NB4 (cell line): ENCODE data around the gene PTGFRN.

Source experiments
- POLR2A ChIP-seq: IDR thresholded peaks from 2 replicates; pipeline ENCODE4 v1.6.1; 2011; ENCODE audit warnings: mild to moderate bottlenecking; ENCODE audit not compliant: insufficient read length; ENCODE audit errors: extremely low read depth
- TF ChIP-seq, protein P1 (sequence below): IDR thresholded peaks from one replicate; pipeline ENCODE4 v1.5.1; 2012; ENCODE audit warnings: low read depth, low read length

DNA sequence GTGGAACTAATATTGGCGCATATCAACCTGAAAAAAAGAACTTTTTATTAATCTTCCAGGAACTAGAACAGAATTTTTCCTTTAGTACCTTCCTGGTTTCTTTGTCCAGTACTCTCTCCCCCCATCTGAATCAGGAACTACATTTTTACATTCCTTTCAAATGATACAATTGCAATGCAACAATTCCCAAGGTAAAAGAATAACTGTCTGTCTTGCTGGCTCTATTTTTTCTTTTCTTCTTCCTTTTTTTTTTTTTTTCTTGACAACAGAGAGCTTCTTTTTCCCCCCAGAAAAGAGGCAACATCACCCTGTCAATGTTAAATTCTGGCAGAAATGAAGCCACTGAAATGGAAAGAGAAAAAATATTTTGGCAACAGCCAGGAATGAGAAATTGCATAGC, 87.3 kb downstream of the PTGFRN start:
- TF ChIP-seq, protein P1, sequence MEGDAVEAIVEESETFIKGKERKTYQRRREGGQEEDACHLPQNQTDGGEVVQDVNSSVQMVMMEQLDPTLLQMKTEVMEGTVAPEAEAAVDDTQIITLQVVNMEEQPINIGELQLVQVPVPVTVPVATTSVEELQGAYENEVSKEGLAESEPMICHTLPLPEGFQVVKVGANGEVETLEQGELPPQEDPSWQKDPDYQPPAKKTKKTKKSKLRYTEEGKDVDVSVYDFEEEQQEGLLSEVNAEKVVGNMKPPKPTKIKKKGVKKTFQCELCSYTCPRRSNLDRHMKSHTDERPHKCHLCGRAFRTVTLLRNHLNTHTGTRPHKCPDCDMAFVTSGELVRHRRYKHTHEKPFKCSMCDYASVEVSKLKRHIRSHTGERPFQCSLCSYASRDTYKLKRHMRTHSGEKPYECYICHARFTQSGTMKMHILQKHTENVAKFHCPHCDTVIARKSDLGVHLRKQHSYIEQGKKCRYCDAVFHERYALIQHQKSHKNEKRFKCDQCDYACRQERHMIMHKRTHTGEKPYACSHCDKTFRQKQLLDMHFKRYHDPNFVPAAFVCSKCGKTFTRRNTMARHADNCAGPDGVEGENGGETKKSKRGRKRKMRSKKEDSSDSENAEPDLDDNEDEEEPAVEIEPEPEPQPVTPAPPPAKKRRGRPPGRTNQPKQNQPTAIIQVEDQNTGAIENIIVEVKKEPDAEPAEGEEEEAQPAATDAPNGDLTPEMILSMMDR: no peak
- no peak for TF ChIP-seq POLR2A
